H1 (cell line): ENCODE measurements around the gene ZNF451. TPM values are rescaled to one million over a fixed set of nuclear protein-coding genes. Genes with fewer than 3 reads are reported as not detected.

ENCODE experiments used
- CTCF ChIA-PET: fragments of 300-600 bp; sonication (Branson Sonifier 250); formaldehyde crosslinking; loops from one replicate; lab custom pipeline; 2021; ENCODE audit not compliant: partially characterized antibody; lab: Charles Lee
- POLR2A ChIA-PET: fragments of 300-600 bp; sonication (Branson Sonifier 250); formaldehyde crosslinking; loops from one replicate; lab custom pipeline; 2021; ENCODE audit warnings: inconsistent platforms; ENCODE audit not compliant: partially characterized antibody; lab: Charles Lee
- DNase-seq, 2 experiments: peaks; one replicate each; pipeline versions ENCODE4 v3.0.0 to v3.0.0-alpha.2; 2010 to 2022; ENCODE audit warnings: low spot score in 2 of 2, low read depth in 1 of 2, mixed read lengths in 1 of 2
- FAIRE-seq: peaks from 2 replicates; lab custom pipeline; 2011; peaks lifted over from hg19 to GRCh38; lab: Jason Lieb, UNC
- H2AFZ ChIP-seq: 2 replicates; pipeline ENCODE4 v1.8.1; 2012; ENCODE audit warnings: low read length, inconsistent platforms
- H2AK5ac ChIP-seq: 2 replicates; pipeline ENCODE4 v1.6.1; 2013; ENCODE audit warnings: low read depth, low read length
- H2BK120ac ChIP-seq: replicated peaks from 2 replicates; pipeline ENCODE3; 2013; ENCODE audit warnings: low read depth, low read length, inconsistent platforms
- H2BK12ac ChIP-seq: 2 replicates; pipeline ENCODE4 v1.6.1; 2013; ENCODE audit warnings: low read depth, low read length
- H2BK15ac ChIP-seq: 2 replicates; pipeline ENCODE4 v1.6.1; 2013; ENCODE audit warnings: low read length
- H2BK20ac ChIP-seq: 2 replicates; pipeline ENCODE4 v1.6.1; 2013; ENCODE audit warnings: low read length
- H2BK5ac ChIP-seq: 2 replicates; pipeline ENCODE4 v1.6.1; 2013; ENCODE audit warnings: low read depth, low read length
- H3K14ac ChIP-seq: 2 replicates; pipeline ENCODE4 v1.6.1; 2013; ENCODE audit warnings: inconsistent platforms; ENCODE audit not compliant: insufficient read length
- H3K18ac ChIP-seq: 2 replicates; pipeline ENCODE4 v1.6.1; 2013; ENCODE audit warnings: low read length; ENCODE audit errors: extremely low read depth
- H3K23ac ChIP-seq: 2 replicates; pipeline ENCODE4 v1.6.1; 2013; ENCODE audit warnings: inconsistent platforms; ENCODE audit not compliant: insufficient read length
- H3K23me2 ChIP-seq: 2 replicates; pipeline ENCODE4 v1.6.1; 2013; ENCODE audit warnings: low read depth, low read length
- H3K27ac ChIP-seq: 2 replicates; pipeline ENCODE4 v1.6.1; 2011; ENCODE audit warnings: low read depth, low read length, inconsistent platforms
- H3K27me3 ChIP-seq, 4 experiments: replicated peaks in 1 of 4; 1 replicate in 1 of 4; 2 replicates in 3 of 4; pipeline versions ENCODE4 v1.6.1 to v1.8.1; 2011 to 2013; ENCODE audit warnings: low read length in 3 of 4, mild to moderate bottlenecking in 3 of 4, inconsistent platforms in 2 of 4, mixed read lengths in 2 of 4, moderate library complexity in 1 of 4; ENCODE audit not compliant: control insufficient read depth in 3 of 4, insufficient read depth in 3 of 4; ENCODE audit errors: extremely low read depth in 1 of 4
- H3K36me3 ChIP-seq, 4 experiments: 2 replicates each; pipeline versions ENCODE4 v1.6.1 to v1.8.1; 2011 to 2013; ENCODE audit warnings: mild to moderate bottlenecking in 4 of 4, low read length in 3 of 4, moderate library complexity in 2 of 4, control low read depth in 1 of 4, inconsistent platforms in 1 of 4; ENCODE audit not compliant: insufficient read depth in 4 of 4, control insufficient read depth in 2 of 4
- H3K4ac ChIP-seq: replicated peaks from 2 replicates; pipeline ENCODE3; 2013; ENCODE audit warnings: low read length, low read depth, mixed read lengths, inconsistent platforms; ENCODE audit not compliant: insufficient read length
- H3K4me1 ChIP-seq, 4 experiments: replicated peaks in 1 of 4; 1 replicate in 1 of 4; 2 replicates in 3 of 4; pipeline versions ENCODE4 v1.6.1 to v1.8.1; 2011 to 2013; ENCODE audit warnings: low read length in 3 of 4, inconsistent platforms in 2 of 4, mixed read lengths in 1 of 4; ENCODE audit not compliant: insufficient read depth in 4 of 4, control insufficient read depth in 3 of 4
- H3K4me2 ChIP-seq, 2 experiments: 2 replicates each; pipeline versions ENCODE4 v1.6.1 to v1.8.1; 2011 to 2013; ENCODE audit warnings: low read depth in 2 of 2, low read length in 2 of 2, control low read depth in 1 of 2, inconsistent platforms in 1 of 2, mild to moderate bottlenecking in 1 of 2; ENCODE audit not compliant: insufficient read depth in 1 of 2
- H3K4me3 ChIP-seq, 4 experiments: fragments of 200-600, 300-600 bp in 1 of 4; sonication (generic), shearing (Covaris generic), sonication (Bioruptor Twin) in 1 of 4; 2 replicates each; pipeline versions ENCODE4 v1.5.1 to v1.8.1; 2011 to 2016; ENCODE audit warnings: low read length in 4 of 4, low read depth in 3 of 4, control low read depth in 2 of 4, inconsistent platforms in 2 of 4, mild to moderate bottlenecking in 2 of 4, mixed read lengths in 1 of 4, moderate library complexity in 1 of 4; ENCODE audit not compliant: insufficient read depth in 2 of 4; ENCODE audit errors: extremely low read depth in 1 of 4
- H3K56ac ChIP-seq: replicated peaks from 2 replicates; pipeline ENCODE3; 2013; ENCODE audit warnings: low read depth, mild to moderate bottlenecking, mixed read lengths, low read length, inconsistent platforms; ENCODE audit not compliant: insufficient read length
- H3K79me1 ChIP-seq: 2 replicates; pipeline ENCODE4 v1.6.1; 2013; ENCODE audit warnings: low read depth, low read length, control low read depth
- H3K79me2 ChIP-seq, 2 experiments: 2 replicates each; pipeline versions ENCODE4 v1.6.1 to v1.8.1; 2012 to 2013; ENCODE audit warnings: low read length in 2 of 2, mild to moderate bottlenecking in 2 of 2, inconsistent platforms in 1 of 2; ENCODE audit not compliant: insufficient read depth in 2 of 2, control insufficient read depth in 1 of 2
- H3K9ac ChIP-seq, 4 experiments: replicated peaks in 1 of 4; 1 replicate in 1 of 4; 2 replicates in 3 of 4; pipeline versions ENCODE4 v1.6.1 to v1.8.1; 2011 to 2013; ENCODE audit warnings: low read depth in 3 of 4, low read length in 3 of 4, control low read depth in 2 of 4, mild to moderate bottlenecking in 2 of 4, moderate library complexity in 2 of 4, inconsistent platforms in 1 of 4; ENCODE audit errors: extremely low read depth in 1 of 4
- H3K9me3 ChIP-seq, 2 experiments: 2 replicates each; pipeline versions ENCODE4 v1.6.1 to v1.8.1; 2012 to 2013; ENCODE audit warnings: mild to moderate bottlenecking in 2 of 2, moderate library complexity in 2 of 2, control low read depth in 1 of 2, inconsistent platforms in 1 of 2, low read depth in 1 of 2, low read length in 1 of 2, mixed read lengths in 1 of 2; ENCODE audit not compliant: insufficient read depth in 2 of 2
- H4K20me1 ChIP-seq, 2 experiments: replicated peaks in 1 of 2; 2 replicates each; pipeline versions ENCODE3 to v1.8.1; 2011 to 2013; ENCODE audit warnings: inconsistent platforms in 2 of 2, low read length in 2 of 2, mild to moderate bottlenecking in 1 of 2; ENCODE audit not compliant: insufficient read depth in 2 of 2, control insufficient read depth in 1 of 2
- H4K5ac ChIP-seq: 2 replicates; pipeline ENCODE4 v1.6.1; 2013; ENCODE audit warnings: low read length, low read depth, mixed read lengths, inconsistent platforms; ENCODE audit not compliant: insufficient read length
- H4K8ac ChIP-seq: 2 replicates; pipeline ENCODE4 v1.8.0; 2013; ENCODE audit warnings: mild to moderate bottlenecking, moderate library complexity, low read length, inconsistent platforms; ENCODE audit not compliant: insufficient read depth; ENCODE audit errors: extremely low read depth
- H4K91ac ChIP-seq: replicated peaks from 2 replicates; pipeline ENCODE3; 2013; ENCODE audit warnings: low read length, mixed read lengths, inconsistent platforms; ENCODE audit not compliant: insufficient read length
- BRCA1 ChIP-seq: IDR thresholded peaks from 2 replicates; pipeline ENCODE4 v1.6.1; 2012; ENCODE audit warnings: low read depth, low read length, improper control_type of control experiment
- CTBP2 ChIP-seq: IDR thresholded peaks from 2 replicates; pipeline ENCODE4 v1.7.0; 2011; ENCODE audit warnings: borderline replicate concordance, mild to moderate bottlenecking, moderate library complexity, mixed read lengths, low read length; ENCODE audit not compliant: insufficient read depth, insufficient read length
- E2F6 ChIP-seq: IDR thresholded peaks from 2 replicates; pipeline ENCODE4 v1.6.1; 2012; ENCODE audit warnings: inconsistent platforms
- EGR1 ChIP-seq: IDR thresholded peaks from 2 replicates; pipeline ENCODE4 v1.6.1; 2011; ENCODE audit warnings: low read depth, low read length, borderline replicate concordance
- FOSL1 ChIP-seq: IDR thresholded peaks from 2 replicates; pipeline ENCODE4 v1.6.1; 2011; ENCODE audit warnings: mild to moderate bottlenecking, low read depth, low read length, moderate library complexity; ENCODE audit not compliant: insufficient read depth
- JUND ChIP-seq: IDR thresholded peaks from 2 replicates; pipeline ENCODE4 v1.6.1; 2011; ENCODE audit warnings: mild to moderate bottlenecking, improper control_type of control experiment, low read length
- NANOG ChIP-seq: IDR thresholded peaks from 2 replicates; pipeline ENCODE4 v1.6.1; 2011; ENCODE audit warnings: low read length, low read depth, mild to moderate bottlenecking, inconsistent platforms; ENCODE audit not compliant: insufficient read depth, poor library complexity, severe bottlenecking
- POLR2A ChIP-seq, 2 experiments: IDR thresholded peaks; 1 replicate in 1 of 2; 2 replicates in 1 of 2; pipeline ENCODE4 v1.6.1; 2011; ENCODE audit warnings: low read depth in 2 of 2, low read length in 2 of 2, mild to moderate bottlenecking in 2 of 2; ENCODE audit errors: control extremely low read depth in 1 of 2
- SAP30 ChIP-seq: fragments of 300-600 bp; sonication (generic); IDR thresholded peaks from 2 replicates; pipeline ENCODE4 v1.7.1; 2012; ENCODE audit warnings: low read length, moderate library complexity, mild to moderate bottlenecking, inconsistent platforms; ENCODE audit not compliant: insufficient read depth, insufficient replicate concordance
- SIN3A ChIP-seq, 2 experiments: IDR thresholded peaks in 1 of 2; conservative IDR thresholded peaks in 1 of 2; 2 replicates each; pipeline ENCODE4 v1.6.1; 2011 to 2012; ENCODE audit warnings: low read length in 2 of 2, improper control_type of control experiment in 1 of 2, low read depth in 1 of 2, mild to moderate bottlenecking in 1 of 2
- SP2 ChIP-seq: IDR thresholded peaks from 2 replicates; pipeline ENCODE4 v1.6.1; 2012; ENCODE audit warnings: mild to moderate bottlenecking, low read length, inconsistent platforms
- TAF7 ChIP-seq: optimal IDR thresholded peaks from 2 replicates; pipeline ENCODE3; 2011; ENCODE audit warnings: low read depth, mild to moderate bottlenecking, inconsistent platforms, low read length, moderate library complexity, borderline replicate concordance
- YY1 ChIP-seq: IDR thresholded peaks from 2 replicates; pipeline ENCODE4 v1.6.1; 2011; ENCODE audit warnings: low read depth, mild to moderate bottlenecking, low read length
- WGBS, 2 experiments: shearing (Covaris generic) in 1 of 2; methylation state at CpG; one replicate each; pipeline versions ENCODE4 v1.1.6 to v1.1.7; 2013 to 2015; ENCODE audit warnings: low lambda C conversion rate in 2 of 2, mixed read lengths in 2 of 2, inconsistent platforms in 1 of 2, low coverage in 1 of 2, missing lambda C conversion rate in 1 of 2; ENCODE audit not compliant: insufficient replicate concordance in 2 of 2, insufficient coverage in 1 of 2, insufficient read length in 1 of 2; ENCODE audit errors: extremely low coverage in 1 of 2, missing lambda C conversion rate in 1 of 2; 5-methylcytosine and 5-hydroxymethylcytosine counted together
- polyA plus RNA-seq, 7 experiments: library from polyadenylated mRNA; depleted of rRNA in 3 of 7; stranded (reverse) in 5 of 7; unstranded in 2 of 7; fragments of >200 nt in 5 of 7; fragments of 200-250 nt in 2 of 7; gene quantifications; 1 replicate in 5 of 7; 2 replicates in 1 of 7; 4 replicates in 1 of 7; pipeline versions ENCODE4 v1.2.1 to v1.2.3, GENCODE V29; 2011 to 2013; ENCODE audit warnings: missing spikeins in 2 of 7, mixed read lengths in 2 of 7
- total RNA-seq: library from RNA; stranded (reverse); fragmentation: NEBNext Ultra II Directional; extraction: Animal tissue kit (Norgen Biotek cat#: 25700); gene quantifications from 2 replicates; pipeline ENCODE4 v1.2.1, GENCODE V29; 2021

Gene ZNF451
- total and polyA plus RNA-seq, 2 of the 8 experiments (the other 6 are each of a cell fraction or from before 2014, with no cell fraction given) = 10.7 to 56.8 TPM

GRCh38 chr6:57137350-57137749 lies 47.4 kb downstream of the ZNF451 start:
- no peak overlapping the region for H2BK15ac ChIP-seq
- H3K18ac ChIP-seq = no peak overlapping the region
- FAIRE-seq (no peak), DNase-seq (no peak)
- no peak overlapping the region for H2BK120ac ChIP-seq
- 94% methylated on average over 2 of the region's 2 CpGs; no CpG with 5 or more reads in 1 of the 2 experiments for WGBS, 2 experiments
- H2AK5ac ChIP-seq = no peak overlapping the region
- H3K79me2 ChIP-seq = no peaks in the 10 kb centered on the region
- H3K9ac ChIP-seq = no peak overlapping the region
- no peak overlapping the region for H3K56ac ChIP-seq
- no peak overlapping the region for H2AFZ ChIP-seq
- H4K20me1 ChIP-seq = no peaks in the 10 kb centered on the region
- H2BK20ac ChIP-seq = no peak overlapping the region
- no peaks in the 10 kb centered on the region for H3K27me3 ChIP-seq
- no peak overlapping the region for H3K4me2 ChIP-seq
- no peak overlapping the region for H2BK5ac ChIP-seq
- ChIA-PET POLR2A (no interaction called here), CTCF (interaction anchor here (0.6 kb wide), 1 partner anchor 743 kb away, joined by 3 read pairs; no protein-coding TSS in a partner anchor)
- peaks cover 0 to 28% (median 2%) of the 10 kb centered on the region in 4 experiments; a peak in 2 of 8 replicates for H3K36me3 ChIP-seq
- no peak overlapping the region for H3K23ac ChIP-seq
- no peak overlapping the region for H4K5ac ChIP-seq
- H3K4ac ChIP-seq = no peak overlapping the region
- H3K14ac ChIP-seq = no peak overlapping the region
- no peaks in the 10 kb centered on the region for H3K23me2 ChIP-seq
- H3K79me1 ChIP-seq = no peaks in the 10 kb centered on the region
- H3K4me3 ChIP-seq = no peak overlapping the region
- H2BK12ac ChIP-seq = no peak overlapping the region
- no peaks in the 10 kb centered on the region for H3K9me3 ChIP-seq
- no peak overlapping the region for H4K91ac ChIP-seq
- H3K4me1 ChIP-seq = no peaks in the 10 kb centered on the region
- no peak overlapping the region for H4K8ac ChIP-seq
- H3K27ac ChIP-seq = no peak overlapping the region
- TF ChIP-seq YY1 (no peak), CTBP2 (no peak), BRCA1 (no peak), SIN3A (conservative IDR thresholded peaks at IDR 0.05 in 1 of 2, IDR thresholded peaks at IDR 0.05 in 1 of 2; ENCODE audit: low read depth in 1 of 2, low read length in 2 of 2) (no peak), NANOG (no peak), SAP30 (no peak), POLR2A (IDR thresholded peaks at IDR 0.05; ENCODE audit: control extremely low read depth in 1 of 2, low read depth in 2 of 2, low read length in 2 of 2) (no peak), TAF7 (no peak), EGR1 (no peak), E2F6 (no peak), FOSL1 (no peak), JUND (no peak), SP2 (no peak)
